Measurements from ENCODE around the gene TMEM117.
A peak's percentile ranks its signal among the peaks of the same experiment; 100 is the strongest.

Gene TMEM117

GRCh38 chr12:43978556-43978955 is 142.7 kb downstream of the TMEM117 start:
- CTCF ChIA-PET = no interaction called here
- no peaks in the 10 kb centered on the region for H3K36me3 ChIP-seq (ENCODE audit: control insufficient read depth in 2 of 2, insufficient read depth in 1 of 2, low read length in 2 of 2)
- no peaks in the 10 kb centered on the region for H3K4me1 ChIP-seq (ENCODE audit: control insufficient read depth, insufficient read depth, low read length)
- no peak overlapping the region for H3K4me3 ChIP-seq (ENCODE audit: low read depth, low read length)
- POLR2A ChIA-PET = no interaction called here
- H3K9me3 ChIP-seq (ENCODE audit: control insufficient read depth, insufficient read depth, low read depth, low read length) = no peaks in the 10 kb centered on the region
- no peak for TF ChIP-seq ZNF558 (tag by site-specific recombination; IDR thresholded peaks at IDR 0.05)
- peak; percentile 36; the same call in 1 of the 2 replicates for TF ChIP-seq TRIM28 (IDR thresholded peaks at IDR 0.05; ENCODE audit: borderline replicate concordance, low read length)
- no peak overlapping the region for H3K27ac ChIP-seq (ENCODE audit: extremely low read depth, low read depth, low read length)

GRCh38 chr12:43979450-43979849 is 143.6 kb downstream of the TMEM117 start:
- H3K4me3 ChIP-seq (ENCODE audit: low read depth, low read length) = no peak overlapping the region
- H3K4me1 ChIP-seq (ENCODE audit: control insufficient read depth, insufficient read depth, low read length) = no peaks in the 10 kb centered on the region
- ChIA-PET POLR2A (no interaction called here), CTCF (no interaction called here)
- TF ChIP-seq MEIS1 (CRISPR knock-in tag; IDR thresholded peaks at IDR 0.05; ENCODE audit: borderline replicate concordance) (no peak), ZNF404 (tag by site-specific recombination; IDR thresholded peaks at IDR 0.05) (no peak), FEZF1 (tag by site-specific recombination; IDR thresholded peaks at IDR 0.05) (no peak), ZFP41 (tag by site-specific recombination; IDR thresholded peaks at IDR 0.05; ENCODE audit: borderline replicate concordance) (no peak), ZNF558 (tag by site-specific recombination; IDR thresholded peaks at IDR 0.05) (no peak), ZNF133 (tag by site-specific recombination; IDR thresholded peaks at IDR 0.05) (no peak), ZNF488 (tag by site-specific recombination; IDR thresholded peaks at IDR 0.05) (no peak), YY2 (tag by site-specific recombination; IDR thresholded peaks at IDR 0.05) (no peak), ZNF621 (tag by site-specific recombination; IDR thresholded peaks at IDR 0.05) (no peak), TCF7L2 (IDR thresholded peaks at IDR 0.05; ENCODE audit: borderline replicate concordance, low read depth, low read length) (no peak), ZIC2 (tag by site-specific recombination; IDR thresholded peaks at IDR 0.05) (no peak), ZNF175 (tag by site-specific recombination; IDR thresholded peaks at IDR 0.05) (no peak)
- no peaks in the 10 kb centered on the region for H3K36me3 ChIP-seq (ENCODE audit: control insufficient read depth in 2 of 2, insufficient read depth in 1 of 2, low read length in 2 of 2)
- no peaks in the 10 kb centered on the region for H3K9me3 ChIP-seq (ENCODE audit: control insufficient read depth, insufficient read depth, low read depth, low read length)
- no peak overlapping the region for H3K27ac ChIP-seq (ENCODE audit: extremely low read depth, low read depth, low read length)

GRCh38 chr12:43980627-43981191 is 144.8 kb downstream of the TMEM117 start:
- CTCF ChIA-PET = no interaction called here
- TF ChIP-seq ZNF548 (tag by site-specific recombination; IDR thresholded peaks at IDR 0.05) = no peak

GRCh38 chr12:43981726-43982125 is 145.8 kb downstream of the TMEM117 start:
- no peak overlapping the region for H3K27ac ChIP-seq (ENCODE audit: extremely low read depth, low read depth, low read length)
- no peak overlapping the region for H3K4me3 ChIP-seq (ENCODE audit: low read depth, low read length)
- POLR2A ChIA-PET = no interaction called here
- H3K9me3 ChIP-seq (ENCODE audit: control insufficient read depth, insufficient read depth, low read depth, low read length) = no peaks in the 10 kb centered on the region
- H3K36me3 ChIP-seq (ENCODE audit: control insufficient read depth in 2 of 2, insufficient read depth in 1 of 2, low read length in 2 of 2) = no peaks in the 10 kb centered on the region
- no peaks in the 10 kb centered on the region for H3K4me1 ChIP-seq (ENCODE audit: control insufficient read depth, insufficient read depth, low read length)
- CTCF ChIA-PET = no interaction called here
- TF ChIP-seq ZBTB6 (tag by site-specific recombination; IDR thresholded peaks at IDR 0.05) (no peak), HOXC10 (CRISPR knock-in tag; IDR thresholded peaks at IDR 0.05) (no peak), ZNF600 (tag by site-specific recombination; IDR thresholded peaks at IDR 0.05) (no peak), GFI1B (tag by site-specific recombination; IDR thresholded peaks at IDR 0.05) (no peak), ZNF350 (tag by site-specific recombination; IDR thresholded peaks at IDR 0.05) (no peak), ZNF26 (tag by site-specific recombination; IDR thresholded peaks at IDR 0.05) (no peak), ZNF121 (tag by site-specific recombination; IDR thresholded peaks at IDR 0.05) (no peak), ZNF23 (tag by site-specific recombination; IDR thresholded peaks at IDR 0.05; ENCODE audit: borderline replicate concordance) (no peak), OSR2 (tag by site-specific recombination; IDR thresholded peaks at IDR 0.05) (no peak), ZNF140 (tag by site-specific recombination; IDR thresholded peaks at IDR 0.05) (no peak), ATF2 (tag by site-specific recombination; IDR thresholded peaks at IDR 0.05; ENCODE audit: low read depth) (no peak), HOXD13 (CRISPR knock-in tag; IDR thresholded peaks at IDR 0.05; ENCODE audit: borderline replicate concordance) (no peak)

More at GRCh38 chr12:43980627-43981191, 144.8 kb downstream of the TMEM117 start:
- H3K4me1 ChIP-seq (ENCODE audit: control insufficient read depth, insufficient read depth, low read length) = no peaks in the 10 kb centered on the region
- H3K36me3 ChIP-seq (ENCODE audit: control insufficient read depth in 2 of 2, insufficient read depth in 1 of 2, low read length in 2 of 2) = no peaks in the 10 kb centered on the region
- POLR2A ChIA-PET = no interaction called here
- no peak overlapping the region for H3K27ac ChIP-seq (ENCODE audit: extremely low read depth, low read depth, low read length)
- H3K9me3 ChIP-seq (ENCODE audit: control insufficient read depth, insufficient read depth, low read depth, low read length) = no peaks in the 10 kb centered on the region
- no peak overlapping the region for H3K4me3 ChIP-seq (ENCODE audit: low read depth, low read length)
